HG03521 (cell line): ENCODE results near the gene SAMM50.

Experiments used
- ATAC-seq: cut with Tn5 transposase; IDR thresholded peaks from one replicate; pipeline ENCODE4 v1.9.1; 2021; ENCODE audit warnings: mild to moderate bottlenecking, moderate library complexity; ENCODE audit not compliant: unreplicated experiment

Gene SAMM50

GRCh38 chr22:43945632-43946383 is 9.4 kb upstream of the SAMM50 start:
- no peak for ATAC-seq

- no peak for ATAC-seq
Measured at GRCh38 chr22:43946384-43946667, 8.9 kb upstream of the SAMM50 start.

GRCh38 chr22:43948836-43949406 is 6.3 kb upstream of the SAMM50 start:
- ATAC-seq, result no peak

- no peak for ATAC-seq
Measured at GRCh38 chr22:43951391-43951790, 3.9 kb upstream of the SAMM50 start.

- no peak for ATAC-seq
Measured at GRCh38 chr22:43951966-43952365, 3.3 kb upstream of the SAMM50 start.

GRCh38 chr22:43953988-43954785 is 1.1 kb upstream of the SAMM50 start:
- ATAC-seq, result no peak

DNA sequence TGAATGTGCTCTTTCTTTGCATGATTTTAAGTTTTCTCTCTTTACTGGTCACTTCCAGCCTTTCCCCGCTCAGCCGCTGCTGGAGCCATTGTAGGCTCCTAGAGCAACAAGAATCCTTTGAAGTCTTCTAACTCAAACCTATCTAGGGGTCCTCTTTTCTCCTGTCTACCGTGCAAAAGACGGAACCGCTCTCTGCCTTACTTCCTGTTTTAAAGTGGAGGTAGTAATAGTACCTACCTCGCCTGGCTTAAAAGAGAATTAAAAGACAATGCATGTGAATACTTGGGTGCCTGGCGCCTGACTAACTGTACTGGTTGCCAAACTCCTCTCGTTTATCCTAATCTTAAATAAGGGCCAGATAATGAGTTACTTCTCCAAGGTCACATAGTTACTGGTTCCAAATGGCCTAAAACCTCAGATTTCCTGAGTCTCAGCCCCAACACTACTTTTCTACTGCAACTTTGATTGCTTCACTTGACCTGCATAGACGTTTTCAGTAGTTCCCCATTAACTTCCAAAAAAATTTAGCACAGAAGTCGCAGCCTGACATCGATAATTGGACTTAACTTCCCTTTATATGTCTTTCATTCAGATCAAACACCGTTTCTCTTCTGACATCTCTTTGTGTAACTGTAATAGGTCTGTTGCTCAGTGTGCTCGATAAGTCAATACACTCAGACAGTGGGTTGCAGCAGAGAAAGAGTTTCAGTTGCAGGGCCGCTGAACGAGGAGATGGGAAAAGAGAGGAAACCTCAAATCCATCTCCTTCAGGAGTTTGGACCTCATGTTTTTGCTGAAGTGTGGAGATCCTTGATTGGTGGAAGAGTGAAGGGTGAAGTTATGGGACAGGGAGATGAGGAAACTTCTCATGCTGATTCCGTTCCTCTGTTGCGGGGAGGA is 891 bp downstream of the SAMM50 start:
- ATAC-seq, result no peak

- no peak for ATAC-seq
Measured at GRCh38 chr22:43956805-43957463, 1.7 kb downstream of the SAMM50 start.

GRCh38 chr22:43957871-43958270 is 2.6 kb downstream of the SAMM50 start:
- ATAC-seq, result no peak

GRCh38 chr22:43964314-43964857 is 9.1 kb downstream of the SAMM50 start:
- ATAC-seq, result no peak

- no peak for ATAC-seq
Measured at GRCh38 chr22:43967069-43967468, 11.8 kb downstream of the SAMM50 start.

- no peak for ATAC-seq
Measured at GRCh38 chr22:43968614-43969013, 13.4 kb downstream of the SAMM50 start.

- no peak for ATAC-seq
Measured at GRCh38 chr22:43969021-43969878, 14.0 kb downstream of the SAMM50 start.

- no peak for ATAC-seq
Measured at GRCh38 chr22:43969989-43970755, 14.9 kb downstream of the SAMM50 start.

- ATAC-seq, result no peak
Measured at GRCh38 chr22:43971112-43971511, 15.9 kb downstream of the SAMM50 start.

DNA sequence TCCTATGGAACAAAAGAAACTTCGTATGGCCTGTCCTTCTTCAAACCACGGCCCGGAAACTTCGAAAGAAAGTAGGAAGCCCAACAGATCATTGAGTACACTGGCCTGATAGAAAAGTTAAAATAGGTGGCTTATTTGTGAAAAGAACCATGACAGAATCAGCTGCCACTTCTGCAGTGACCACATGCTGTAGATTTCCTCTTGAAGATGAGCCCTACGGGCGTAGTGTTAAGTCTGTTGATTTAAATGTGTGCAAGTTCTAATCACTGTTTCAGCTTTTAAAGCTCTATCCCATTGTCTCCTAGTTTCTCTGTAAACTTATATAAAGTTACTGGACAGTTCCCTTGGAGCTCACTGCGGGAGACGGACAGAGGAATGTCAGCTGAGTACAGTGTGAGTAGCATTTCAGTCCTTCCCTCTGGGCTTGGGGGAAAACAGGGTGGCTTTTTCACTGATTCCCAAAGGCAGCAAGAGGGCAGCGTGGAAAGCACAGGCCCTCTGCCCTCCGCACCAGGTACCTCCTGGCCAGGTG is 17.8 kb downstream of the SAMM50 start:
- ATAC-seq, result no peak

GRCh38 chr22:43974028-43974545 is 18.8 kb downstream of the SAMM50 start:
- no peak for ATAC-seq

GRCh38 chr22:43975041-43975440 is 19.8 kb downstream of the SAMM50 start:
- no peak for ATAC-seq
